Measurements from ENCODE around the gene TRIM33.
A peak's percentile ranks its signal among the peaks of the same experiment; 100 is the strongest.

DNA sequence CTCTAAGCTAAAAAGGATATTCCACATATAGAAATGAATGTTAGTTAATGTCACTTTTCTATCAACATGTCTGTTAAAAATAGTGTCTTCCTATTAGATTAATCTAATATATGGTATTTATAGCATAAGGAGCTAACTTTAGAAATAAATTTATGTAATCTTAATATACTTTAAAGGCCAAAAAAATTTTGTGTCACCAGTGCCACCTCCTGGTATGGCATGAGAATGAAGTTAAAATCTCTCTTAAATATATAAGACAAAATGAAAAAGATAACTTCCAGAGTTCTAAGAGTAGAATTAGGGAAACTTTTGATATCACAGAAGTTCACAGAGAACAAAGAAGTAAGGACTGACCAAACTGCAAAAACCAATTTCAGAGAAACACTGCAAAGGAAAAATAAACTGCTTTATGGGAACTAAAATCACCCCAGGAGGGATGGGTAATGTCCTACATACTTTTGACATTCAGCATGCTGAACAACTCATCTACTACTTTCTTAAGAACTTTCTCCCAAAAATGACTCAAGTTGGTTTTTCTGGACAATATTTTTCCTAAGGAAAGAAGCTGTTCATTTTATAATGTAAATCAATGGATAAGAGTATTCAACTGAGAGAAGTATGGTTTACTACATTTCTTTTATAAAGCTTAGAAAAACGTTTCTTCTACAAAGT lies 82.8 kb downstream of the TRIM33 start:
- TF ChIP-seq, protein P1, sequence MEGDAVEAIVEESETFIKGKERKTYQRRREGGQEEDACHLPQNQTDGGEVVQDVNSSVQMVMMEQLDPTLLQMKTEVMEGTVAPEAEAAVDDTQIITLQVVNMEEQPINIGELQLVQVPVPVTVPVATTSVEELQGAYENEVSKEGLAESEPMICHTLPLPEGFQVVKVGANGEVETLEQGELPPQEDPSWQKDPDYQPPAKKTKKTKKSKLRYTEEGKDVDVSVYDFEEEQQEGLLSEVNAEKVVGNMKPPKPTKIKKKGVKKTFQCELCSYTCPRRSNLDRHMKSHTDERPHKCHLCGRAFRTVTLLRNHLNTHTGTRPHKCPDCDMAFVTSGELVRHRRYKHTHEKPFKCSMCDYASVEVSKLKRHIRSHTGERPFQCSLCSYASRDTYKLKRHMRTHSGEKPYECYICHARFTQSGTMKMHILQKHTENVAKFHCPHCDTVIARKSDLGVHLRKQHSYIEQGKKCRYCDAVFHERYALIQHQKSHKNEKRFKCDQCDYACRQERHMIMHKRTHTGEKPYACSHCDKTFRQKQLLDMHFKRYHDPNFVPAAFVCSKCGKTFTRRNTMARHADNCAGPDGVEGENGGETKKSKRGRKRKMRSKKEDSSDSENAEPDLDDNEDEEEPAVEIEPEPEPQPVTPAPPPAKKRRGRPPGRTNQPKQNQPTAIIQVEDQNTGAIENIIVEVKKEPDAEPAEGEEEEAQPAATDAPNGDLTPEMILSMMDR (IDR thresholded peaks at IDR 0.05): peak in 4 of 5 experiments; percentile 16 to 46 (median 26)
- TF ChIP-seq POLR2A (IDR thresholded peaks at IDR 0.05): no peak

Data from tibial nerve (tissue), 3 donors.